NCI-H526 treated with DMSO at 0.1 percent for 48 hours (cell line): Measurements from ENCODE around the gene LCLAT1.
"Not testable (repeated sequence)": the region's sequence is repeated elsewhere in the genome, so short reads cannot be mapped to it uniquely, and the experiment has no call there.

Experiments
- DNase-seq: peaks from one replicate; lab custom pipeline; 2025; lab: John Stamatoyannopoulos, UW

The LCLAT1 gene

DNA sequence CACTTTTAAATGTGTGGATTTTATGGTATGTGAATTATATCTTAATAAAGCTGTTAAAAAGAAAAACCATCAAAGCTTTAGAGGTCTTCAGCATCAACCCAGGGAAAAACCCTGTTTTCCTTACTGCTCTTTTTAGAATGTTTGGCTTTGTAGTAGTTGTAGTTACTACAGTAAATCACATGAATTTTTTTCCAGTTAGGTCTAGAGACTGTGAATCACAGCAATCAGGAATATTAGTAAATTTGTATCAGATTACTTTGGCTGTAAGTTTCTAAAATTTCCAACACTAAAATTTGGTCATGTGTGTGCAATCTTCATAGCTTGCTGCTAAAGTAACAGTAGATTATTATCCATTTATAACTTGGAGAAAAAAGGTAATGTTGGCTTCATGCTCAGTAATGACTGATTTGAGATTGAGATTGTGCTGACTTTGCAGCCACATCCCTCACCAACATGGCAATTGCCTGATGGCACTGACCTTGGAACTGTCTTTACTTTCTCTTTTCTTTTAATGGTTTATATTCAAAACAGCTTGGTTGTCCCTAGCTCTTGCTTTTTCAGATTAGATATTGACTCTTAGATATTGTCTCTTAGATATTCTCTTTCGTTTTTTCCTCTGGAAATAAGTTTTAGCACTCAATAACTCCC is 41.1 kb downstream of the LCLAT1 start:
- no peak for DNase-seq

DNA sequence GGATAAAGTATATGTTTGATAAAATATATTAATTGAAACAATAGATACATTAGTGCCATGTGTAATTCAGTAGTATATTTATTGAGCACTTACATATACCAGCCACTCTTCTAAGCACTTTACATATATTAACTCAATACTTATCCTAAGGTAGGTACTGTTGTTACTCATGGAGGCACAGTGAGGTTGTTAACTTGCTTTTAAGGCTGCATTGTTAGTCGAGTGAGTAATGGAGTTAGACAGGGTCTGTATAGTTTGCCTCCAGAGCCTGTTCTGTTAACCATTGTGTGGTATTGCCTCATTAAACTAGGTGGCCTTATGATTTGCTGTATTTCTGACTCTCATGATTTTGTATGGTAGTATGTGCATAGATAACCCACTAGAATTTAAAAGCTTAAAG is 44.2 kb downstream of the LCLAT1 start:
- no peak for DNase-seq

DNA sequence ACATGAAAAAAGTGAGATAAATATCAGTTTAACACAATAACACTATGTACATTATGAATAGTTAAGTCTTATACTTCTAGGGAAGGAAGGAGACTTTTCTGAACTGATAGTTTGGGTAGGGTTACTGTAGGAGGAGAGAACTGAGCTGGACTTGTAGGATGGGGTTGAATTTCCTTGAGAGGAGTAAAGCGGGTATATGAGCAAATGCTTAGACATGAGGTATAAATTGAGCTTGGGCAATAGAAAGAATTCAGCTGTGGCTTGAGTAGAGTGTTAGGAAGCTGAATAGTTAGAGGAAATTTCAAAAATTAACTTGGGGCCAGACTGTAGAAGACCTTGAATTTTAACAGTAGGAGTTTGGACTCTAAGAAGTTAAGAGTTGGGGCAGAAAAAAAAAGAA is 45.1 kb downstream of the LCLAT1 start:
- no peak for DNase-seq

DNA sequence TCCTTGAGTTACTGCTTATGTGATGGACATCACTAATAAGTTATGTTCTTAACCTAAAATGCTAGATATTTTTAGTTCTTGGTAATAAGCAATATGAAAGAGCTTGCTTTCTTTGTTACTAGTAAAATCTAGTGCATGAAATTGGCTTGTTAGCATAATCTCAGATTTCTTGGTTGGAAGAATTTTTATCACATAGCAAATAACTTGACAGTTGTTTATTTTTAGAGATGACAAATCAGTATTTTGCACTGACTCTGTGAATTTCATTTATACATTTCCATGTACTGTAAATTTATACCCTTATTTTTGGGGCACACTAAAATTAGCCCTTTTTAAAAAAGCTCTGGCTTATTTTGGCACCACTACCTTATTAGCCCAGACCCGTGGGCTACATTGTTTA is 45.6 kb downstream of the LCLAT1 start:
- DNase-seq = no peak

DNA sequence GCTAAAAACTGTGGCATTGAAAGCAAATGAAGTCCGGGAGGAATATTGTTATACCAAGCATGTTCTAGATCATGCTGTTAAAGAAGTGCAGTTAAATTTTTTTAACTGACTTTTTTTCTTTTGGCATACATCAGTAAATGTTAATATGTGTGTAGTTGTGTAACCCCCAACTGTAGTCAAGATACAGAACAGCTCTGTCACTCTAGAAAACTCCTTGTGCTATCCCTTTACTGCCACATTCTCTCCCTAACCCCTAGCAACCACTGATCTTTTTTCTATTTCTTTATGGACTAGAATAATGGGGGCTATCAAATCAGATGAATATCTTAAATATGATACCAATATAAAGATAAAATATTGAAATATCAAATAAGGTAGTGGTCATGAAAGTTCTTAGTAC is 46.4 kb downstream of the LCLAT1 start:
- DNase-seq = no peak

DNA sequence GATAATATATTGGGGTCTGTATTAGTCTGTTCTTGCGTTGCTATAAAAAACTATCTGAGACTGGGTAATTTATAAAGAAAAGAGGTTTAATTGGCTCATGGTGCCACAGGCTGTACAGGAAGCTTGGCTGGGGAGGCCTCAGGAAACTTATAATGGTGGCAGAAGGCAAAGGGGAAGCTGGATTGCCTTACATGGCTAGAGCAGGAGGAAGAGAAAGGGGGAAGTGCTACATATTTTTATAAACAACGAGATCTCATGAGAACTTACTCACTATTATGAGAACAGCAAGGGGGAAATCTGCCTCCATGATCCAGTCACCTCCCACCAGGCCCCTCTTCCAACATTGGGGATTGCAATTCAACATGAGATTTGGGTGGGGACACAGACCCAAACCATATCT is 48.9 kb downstream of the LCLAT1 start:
- DNase-seq = not testable (repeated sequence)

DNA sequence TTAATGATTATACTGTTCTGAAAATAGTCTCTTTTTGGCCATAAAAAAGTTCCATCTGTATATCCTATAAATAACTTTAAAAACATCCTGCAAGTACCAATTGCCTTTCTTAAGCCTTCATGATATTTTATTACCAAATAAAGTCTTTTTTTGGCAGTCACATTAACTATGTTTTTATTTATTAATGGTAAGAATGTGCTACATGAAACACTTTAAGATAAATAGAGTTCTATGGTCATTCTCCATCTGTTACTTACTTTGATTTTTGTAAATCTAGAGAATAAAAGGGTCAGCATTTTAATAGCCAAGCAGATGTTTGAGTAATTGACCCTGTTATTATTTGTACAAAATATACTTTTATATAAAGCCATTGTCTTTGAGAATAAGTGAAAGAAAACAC is 52.6 kb downstream of the LCLAT1 start:
- DNase-seq = no peak

DNA sequence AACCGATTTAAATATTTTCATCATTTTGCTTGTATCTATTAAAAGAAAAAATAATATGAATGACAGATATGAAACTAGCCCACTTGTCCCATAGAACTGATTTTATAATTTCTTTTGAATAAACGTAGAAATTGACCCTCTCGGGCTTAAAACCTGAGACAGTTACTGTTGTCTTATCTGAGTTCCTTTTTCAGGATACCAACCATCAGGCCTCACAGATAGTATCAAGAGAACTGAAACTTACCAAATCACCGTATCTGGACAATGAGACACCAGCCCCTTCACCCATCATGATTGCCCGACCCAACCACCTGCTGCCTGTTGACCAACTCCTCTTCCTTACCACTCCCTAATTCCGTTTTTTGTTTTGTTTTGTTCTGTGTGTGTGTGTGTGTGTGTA is 53.7 kb downstream of the LCLAT1 start:
- no peak for DNase-seq

DNA sequence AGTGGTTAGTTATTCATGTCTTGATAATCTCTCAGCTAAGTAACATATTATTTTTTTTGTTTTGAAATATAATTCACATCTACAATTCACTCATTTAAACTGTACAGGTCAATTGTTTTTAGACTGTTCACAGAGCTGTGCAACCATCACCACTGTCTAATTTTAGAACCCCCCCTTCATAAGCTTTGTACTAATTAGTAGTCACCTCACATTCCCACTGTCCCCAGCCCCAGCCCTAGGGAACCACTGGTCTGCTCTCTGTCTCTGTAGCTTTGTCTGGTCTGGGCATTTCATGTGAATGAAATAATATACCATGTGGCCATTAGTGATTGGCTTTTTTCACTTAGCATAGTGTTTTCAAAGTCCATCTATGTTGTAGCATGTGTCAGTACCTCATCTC is 55.3 kb downstream of the LCLAT1 start:
- no peak for DNase-seq

DNA sequence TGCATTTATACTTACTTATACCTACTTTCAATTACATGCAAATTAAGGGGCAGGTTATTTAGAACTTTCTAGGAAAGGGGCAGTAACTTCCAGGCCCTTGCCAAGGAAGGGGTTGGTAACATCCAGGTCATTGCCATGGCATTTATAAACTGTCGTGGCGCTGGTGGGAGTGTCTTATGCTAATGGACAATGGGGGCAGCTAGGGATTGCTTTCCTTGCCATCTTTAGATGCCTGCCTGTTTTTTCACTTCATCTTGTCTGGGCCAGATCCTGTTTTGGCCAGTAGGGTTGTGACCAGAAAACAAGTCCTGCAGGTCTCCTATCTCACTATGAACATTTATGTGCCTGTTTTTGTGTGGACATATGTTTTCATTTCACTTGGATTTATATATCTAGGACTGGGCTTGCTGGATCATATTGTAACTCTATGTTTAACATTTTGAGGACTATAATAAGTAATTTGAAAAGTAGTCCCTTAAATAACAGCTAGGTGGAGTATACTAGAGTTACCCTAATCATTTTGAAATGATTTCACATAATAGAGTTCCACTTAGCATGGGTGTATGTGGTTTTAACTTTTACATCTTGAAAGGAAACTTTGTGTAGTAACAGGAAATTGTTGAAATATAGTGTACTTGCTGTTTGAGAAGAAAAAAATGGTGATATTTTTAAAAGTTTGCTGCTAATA is 56.1 kb downstream of the LCLAT1 start:
- DNase-seq = no peak

DNA sequence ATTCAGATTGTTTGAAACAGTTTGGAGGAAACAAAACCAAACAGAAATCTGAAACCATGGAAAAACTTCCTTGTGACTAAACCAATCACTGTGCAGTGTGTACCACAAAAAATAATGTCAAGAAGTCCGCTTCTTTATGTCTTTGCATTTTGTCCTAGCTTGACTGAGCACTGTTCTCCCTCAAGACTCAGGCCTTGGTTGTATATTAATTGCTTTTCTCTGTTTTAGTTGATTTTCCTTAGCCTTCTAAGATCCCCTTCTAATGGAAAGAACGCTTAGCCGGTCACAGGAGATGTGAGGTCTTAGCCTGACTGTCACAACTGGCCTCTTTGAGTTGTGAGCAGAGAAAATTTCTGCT is 56.6 kb downstream of the LCLAT1 start:
- no peak for DNase-seq

DNA sequence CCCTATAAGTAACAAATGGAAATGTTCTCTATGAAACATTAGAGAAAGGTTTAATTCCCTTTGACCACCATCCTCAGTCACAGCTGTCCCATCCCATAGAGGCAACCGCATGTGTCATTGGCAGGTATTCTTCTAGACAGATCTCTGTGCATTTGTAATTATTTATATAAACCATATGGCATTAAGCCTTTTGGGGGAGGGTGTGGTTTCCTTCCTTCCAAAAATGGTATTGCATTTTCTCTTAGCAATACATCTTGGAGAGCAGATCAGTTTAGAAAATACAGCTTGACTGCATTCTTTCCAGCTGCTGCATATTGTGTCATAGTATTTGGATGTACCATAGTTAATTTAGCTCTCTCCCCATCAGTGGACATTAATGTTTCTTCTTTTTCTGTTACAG is 57.7 kb downstream of the LCLAT1 start:
- no peak for DNase-seq

DNA sequence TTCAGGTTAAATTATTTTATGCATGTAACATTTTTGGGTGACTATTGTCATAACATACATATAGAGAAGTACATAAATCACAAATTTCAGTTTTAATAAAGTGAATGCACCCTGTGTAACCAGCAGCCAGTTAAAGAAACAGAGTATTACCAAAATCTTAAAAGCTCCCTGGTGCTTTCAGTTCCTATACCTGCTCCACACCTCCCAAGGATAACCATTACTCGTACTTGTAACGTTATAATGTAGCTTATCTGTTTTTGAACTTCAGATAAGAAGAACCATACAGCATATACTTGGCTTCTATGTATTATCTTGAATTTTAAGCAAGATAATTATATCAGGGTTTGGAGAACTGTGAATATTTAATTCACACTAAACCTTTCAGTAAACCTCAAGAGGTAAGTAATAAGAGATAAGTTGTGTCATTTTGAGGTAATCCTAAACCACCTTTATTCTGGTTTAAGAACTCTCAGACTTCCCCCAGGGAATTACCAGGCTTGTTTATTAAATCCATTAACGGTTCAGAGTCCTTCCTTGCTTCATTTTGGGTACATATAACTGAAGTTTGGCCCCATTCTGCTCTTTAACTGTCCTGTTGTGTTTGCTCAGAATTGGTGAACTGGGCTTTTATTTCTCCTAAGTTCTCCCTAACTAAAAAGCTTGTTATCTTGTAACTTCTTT is 58.6 kb downstream of the LCLAT1 start:
- no peak for DNase-seq

DNA sequence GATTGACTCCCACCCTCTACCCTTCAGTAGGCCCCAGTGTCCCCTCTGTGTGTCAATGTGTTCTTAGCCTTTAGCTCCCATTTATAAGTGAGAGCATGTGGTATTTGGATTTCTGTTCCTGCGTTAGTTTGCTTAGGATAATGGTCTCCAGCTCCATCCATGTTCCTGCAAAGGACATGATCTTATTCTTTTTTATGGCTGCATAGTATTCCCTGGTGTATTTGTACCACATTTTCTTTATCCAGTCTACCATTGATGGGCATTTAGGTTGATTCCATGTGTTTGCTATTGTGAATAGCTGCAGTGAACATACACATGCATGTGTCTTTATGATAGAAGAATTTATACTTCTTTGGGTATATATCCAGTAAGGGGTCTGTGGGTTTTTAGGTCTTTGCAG is 60.4 kb downstream of the LCLAT1 start:
- DNase-seq = not testable (repeated sequence)

DNA sequence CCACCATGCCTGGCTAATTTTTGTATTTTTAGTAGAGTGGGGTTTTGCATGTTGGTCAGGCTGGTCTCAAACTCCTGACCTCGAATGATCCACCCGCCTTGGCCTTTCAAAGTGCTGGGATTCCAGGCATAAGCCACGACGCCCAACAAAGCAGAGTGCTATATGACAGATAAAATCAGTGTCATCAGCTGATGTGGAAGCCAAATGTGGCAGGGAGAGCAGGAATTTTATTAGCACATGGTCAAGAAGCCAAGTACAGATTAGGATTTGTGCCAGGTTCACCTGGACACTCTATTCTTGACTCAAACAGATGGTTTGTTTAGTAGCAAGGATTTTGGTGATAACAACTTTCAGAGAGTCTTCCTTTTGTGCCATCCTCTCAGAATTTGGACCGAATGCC is 62.7 kb downstream of the LCLAT1 start:
- DNase-seq = no peak

DNA sequence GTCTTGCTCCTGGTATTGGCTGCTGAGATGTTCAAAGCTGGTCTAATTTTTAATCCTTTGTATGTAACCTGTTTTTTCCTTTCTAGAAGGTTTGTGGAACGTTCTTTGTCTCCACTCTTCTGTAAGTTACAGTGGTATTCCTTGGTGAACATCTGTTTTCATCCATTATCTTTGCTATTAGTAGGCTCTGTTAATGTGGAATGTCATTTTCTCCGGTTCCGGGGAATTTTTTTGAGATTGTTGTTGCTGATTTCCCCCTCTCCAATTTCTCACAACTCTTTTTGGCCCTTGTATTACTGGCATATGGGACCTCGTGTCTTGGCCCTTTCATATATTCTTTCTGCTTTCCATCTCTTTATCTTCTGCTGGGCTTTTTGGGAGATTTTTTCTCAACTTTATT is 63.4 kb downstream of the LCLAT1 start:
- no peak for DNase-seq

DNA sequence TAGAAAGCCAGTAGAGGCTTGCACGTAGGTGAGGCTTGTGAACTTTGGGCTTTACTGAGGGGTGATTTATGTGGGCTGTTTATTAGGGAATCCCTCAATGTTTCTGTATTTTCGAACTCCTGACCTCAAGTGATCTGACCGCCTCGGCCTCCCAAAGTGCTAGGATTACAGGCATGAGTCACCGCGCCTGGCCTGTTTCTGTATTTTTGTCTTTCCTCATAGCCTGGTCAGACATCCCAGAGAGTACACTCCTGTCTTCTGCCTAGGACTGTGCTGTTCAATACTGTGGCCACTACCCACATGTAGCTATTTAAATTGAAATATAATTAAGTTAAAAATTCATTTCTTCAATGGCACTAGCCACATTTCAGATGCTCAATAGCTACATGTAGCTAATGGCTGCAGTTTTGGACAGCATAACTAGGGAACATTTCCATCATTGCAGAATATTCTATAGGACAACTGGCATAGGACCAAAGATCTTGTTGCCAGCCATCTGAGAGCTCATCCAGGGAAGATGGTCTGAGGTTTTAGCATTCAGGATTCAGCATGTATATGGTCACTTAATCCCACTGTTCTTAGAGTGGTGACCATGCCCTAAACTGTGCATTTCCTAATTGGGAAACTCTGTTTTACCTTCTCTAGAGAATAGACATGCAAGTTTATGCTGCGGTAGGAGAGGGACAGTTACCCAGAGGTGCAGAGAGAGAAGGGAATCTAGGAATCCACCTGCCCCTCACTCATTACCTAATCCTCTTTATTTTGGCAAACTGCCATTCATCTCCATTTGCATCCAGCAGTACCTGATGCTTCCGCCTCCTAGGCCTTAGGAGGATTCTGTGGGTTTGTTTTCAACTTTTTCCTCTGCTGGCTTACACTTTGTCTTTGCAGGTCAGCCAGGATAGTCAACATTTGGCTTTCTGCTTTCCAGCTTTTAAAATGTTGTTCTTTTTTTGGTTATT is 64.4 kb downstream of the LCLAT1 start:
- peak; percentile 68 for DNase-seq

DNA sequence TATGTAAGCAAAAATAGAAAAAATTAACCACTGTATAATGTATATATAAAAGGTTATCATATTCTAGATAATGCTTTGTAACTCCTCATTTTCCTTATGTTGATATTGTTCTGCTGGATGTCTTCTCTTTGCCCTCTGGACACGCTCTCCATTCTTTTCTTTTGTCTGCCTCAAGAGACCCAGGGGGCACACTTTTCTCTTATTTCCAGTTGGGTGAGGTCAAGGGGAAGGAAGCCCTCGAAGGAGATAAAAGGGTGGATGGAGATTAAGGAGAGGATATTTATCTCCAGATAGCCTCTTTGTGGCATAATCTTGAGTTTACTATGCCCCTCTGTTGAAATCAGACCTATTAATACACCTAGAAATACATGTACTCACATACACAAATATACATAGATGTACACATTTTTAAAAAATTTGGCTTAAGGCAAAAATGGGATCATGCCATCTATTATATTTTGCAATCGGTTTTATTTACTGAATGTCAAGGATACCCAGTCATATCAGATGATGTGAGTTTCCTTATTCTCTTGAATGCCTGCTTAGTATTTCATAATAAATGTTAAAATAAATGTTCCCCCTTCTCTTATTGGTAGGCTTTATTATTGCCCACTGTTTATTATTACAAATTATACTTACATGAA is 65.3 kb downstream of the LCLAT1 start:
- DNase-seq = no peak

DNA sequence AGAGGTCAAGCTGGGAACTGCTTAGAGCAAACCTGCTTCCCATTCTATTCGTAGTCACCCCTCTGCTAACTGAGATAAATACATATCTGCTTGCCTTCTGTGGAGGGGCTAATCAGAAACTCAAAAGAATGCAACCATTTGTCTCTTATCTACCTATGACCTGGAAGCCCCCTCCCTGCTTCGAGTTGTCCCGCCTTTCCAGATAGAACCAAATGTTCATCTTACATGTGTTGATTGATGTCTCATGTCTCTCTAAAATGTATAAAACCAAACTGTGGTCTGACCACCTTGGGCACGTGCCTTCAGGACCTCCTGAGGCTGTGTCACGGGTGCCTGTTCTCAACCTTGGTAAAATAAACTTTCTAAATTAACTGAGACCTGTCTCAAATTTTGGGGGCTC is 66.6 kb downstream of the LCLAT1 start:
- DNase-seq = not testable (repeated sequence)

DNA sequence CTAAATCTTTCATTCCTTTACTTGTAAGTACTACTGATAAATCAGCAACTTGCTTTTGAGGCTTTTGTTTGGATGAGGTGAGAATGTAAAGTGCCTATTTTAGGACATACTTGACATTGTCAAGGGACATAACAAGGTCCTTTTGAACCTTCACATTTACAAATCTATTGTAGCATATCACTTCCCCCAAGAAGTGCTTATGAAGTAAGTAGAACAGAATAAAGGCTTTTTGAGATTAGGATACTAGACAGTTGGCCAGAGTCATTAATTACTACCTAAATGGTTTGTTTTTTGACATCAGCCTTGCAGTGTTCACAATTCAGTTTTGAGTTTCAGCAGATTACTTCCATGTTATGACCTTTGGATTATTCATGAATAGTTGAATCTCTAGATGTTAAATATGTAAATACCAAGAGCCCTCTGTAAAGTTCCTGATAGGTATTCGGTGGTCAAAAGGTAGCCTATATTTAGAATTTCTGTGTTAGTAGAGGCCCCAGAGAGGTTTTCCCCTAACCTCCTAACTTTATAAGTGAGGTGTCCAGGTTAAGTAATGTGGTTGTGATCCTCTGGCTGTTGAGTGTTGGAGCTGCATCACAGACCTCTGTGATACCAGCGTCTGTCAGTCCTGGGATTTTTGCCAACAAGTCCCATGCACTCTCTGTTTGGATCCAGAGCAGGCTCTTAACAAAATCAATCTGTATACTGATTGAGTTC is 67.2 kb downstream of the LCLAT1 start:
- DNase-seq = no peak

DNA sequence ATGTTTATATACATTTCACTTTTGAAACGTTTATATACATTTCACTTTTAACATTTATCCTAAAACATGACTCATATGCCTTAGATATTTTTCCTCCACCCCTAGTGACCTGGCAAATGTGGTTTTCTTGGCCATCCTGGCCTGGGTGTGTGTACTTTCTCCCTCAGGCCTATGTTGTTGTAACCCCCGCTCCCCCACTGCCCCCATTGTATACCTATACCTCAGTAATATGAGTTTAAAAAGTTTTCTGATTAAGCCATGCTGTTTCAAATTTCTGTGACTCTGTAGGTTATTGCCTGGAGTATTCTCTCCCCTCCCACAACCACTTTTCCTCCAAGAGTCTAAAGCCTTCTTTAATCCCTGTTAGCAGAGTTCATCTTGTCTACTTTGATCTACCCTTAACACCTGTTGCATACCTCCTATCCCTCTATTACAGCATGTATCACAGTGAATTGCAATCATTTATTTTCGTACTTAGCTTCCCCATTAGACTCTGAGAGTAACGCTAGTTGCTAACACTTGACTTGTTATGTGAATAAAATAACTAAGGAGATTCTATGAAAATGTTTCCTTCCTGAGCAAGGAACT is 67.9 kb downstream of the LCLAT1 start:
- no peak for DNase-seq
